HG02973 (cell line): ENCODE results near the gene ROR2.
A peak's percentile ranks its signal among the peaks of the same experiment; 100 is the strongest.

Source experiments
- ATAC-seq: cut with Tn5 transposase; IDR thresholded peaks from one replicate; pipeline ENCODE4 v1.9.1; 2021; ENCODE audit warnings: moderate library complexity; ENCODE audit not compliant: unreplicated experiment

The ROR2 gene

DNA sequence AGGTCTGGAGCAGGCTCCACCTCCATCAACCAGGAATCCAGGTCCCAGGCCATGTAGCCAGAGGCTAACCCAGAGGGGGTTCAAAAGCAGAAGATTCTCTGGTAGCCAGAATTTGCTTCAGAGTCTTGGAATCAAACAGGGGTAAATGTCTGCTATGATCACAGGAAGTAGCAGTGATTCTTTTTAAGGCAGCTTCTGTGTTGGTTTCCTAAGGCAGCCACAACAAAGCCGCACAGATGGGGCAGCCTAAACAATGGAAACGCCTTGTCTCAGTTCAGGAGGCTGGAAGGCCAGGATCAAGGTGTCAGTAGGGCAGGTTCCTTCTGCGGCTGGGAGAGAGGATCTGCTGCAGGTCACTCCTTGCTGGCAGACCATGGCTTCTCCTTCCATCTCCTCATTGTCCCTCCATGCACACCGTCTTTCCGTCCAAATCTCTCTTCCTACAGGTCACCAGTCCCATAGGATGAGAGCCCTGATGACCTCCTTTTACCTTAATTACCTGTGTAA lies 167.3 kb downstream of the ROR2 start:
- no peak for ATAC-seq

GRCh38 chr9:91781906-91782305 lies 168.1 kb downstream of the ROR2 start:
- ATAC-seq: no peak

DNA sequence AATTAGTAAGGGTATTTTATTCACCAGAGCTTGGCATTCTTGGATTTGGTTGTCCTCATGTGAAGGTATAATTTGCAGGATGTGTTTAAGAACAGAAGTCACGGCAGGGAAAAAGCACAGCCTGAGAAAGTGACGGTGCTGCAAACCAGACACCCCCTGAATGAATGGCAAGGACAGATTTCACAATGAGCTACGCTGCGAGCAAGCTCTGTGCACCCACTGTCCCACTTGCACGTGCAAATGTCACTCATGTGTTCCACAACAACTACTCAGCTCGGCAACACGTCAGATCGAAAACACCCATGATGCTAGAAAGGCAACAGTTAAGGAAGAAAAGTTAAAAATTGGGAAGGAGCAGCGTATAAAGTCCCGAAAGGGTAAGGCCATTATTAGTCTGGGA lies 168.9 kb downstream of the ROR2 start:
- no peak for ATAC-seq

DNA sequence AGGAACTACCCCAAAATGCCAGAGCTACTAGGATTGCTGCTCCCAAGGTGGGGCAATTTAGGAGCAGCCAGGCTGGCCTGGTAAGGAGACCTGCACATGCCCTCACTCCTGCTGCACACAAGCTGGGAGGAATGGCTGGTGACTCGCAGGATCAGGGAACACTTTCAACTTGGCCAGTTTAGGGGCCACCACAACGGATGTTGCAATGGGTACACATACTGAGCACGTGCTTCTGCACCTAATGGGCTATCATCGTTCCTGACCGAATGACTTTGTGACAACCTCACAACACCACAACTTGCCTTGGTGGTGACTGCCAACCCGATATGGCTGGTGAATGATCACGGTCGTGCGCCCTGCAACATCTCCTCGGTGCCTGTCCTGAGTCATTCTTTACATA lies 172.0 kb downstream of the ROR2 start:
- ATAC-seq: no peak

DNA sequence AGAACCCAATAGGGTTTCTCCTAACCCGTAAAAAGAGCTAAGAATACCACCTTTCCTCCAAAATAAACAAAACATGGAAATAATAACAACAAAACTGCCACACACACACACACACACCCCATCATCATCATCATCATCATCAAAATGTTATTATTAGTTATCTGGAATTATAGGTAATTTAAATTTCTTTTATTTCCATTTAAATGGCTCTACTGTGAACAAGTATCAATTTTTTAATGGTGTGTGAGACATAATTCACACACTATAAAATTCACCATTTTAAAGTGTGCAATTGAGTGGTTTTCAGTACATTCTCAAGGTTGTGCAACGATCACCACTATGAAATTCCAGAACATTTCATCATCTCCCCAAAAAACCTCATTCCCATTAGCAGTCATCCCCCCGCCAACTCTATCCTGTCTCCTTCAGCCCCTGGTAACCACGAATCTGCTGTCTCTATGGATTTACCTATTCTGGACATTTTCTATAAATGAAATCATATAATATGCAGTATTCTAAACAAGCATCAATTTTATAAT lies 172.7 kb downstream of the ROR2 start:
- ATAC-seq: no peak

GRCh38 chr9:91776409-91777291 lies 173.4 kb downstream of the ROR2 start:
- no peak for ATAC-seq

DNA sequence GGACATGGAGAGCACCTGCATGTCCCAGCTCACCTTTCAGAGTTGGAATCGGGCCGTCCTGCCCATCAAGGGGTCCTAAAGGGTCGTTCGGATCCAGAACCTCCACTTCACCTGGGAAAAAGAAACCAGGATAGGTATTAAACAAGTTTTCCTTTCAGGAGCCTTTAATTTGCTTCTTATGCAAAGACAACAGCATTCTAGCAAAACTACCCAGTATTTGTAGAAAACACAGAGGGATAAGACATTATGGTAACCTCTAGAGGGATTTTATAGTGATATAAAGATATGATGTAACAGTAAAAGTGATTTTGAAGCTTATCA lies 174.4 kb downstream of the ROR2 start:
- no peak for ATAC-seq

GRCh38 chr9:91775011-91775707 lies 174.9 kb downstream of the ROR2 start:
- ATAC-seq: no peak

GRCh38 chr9:91773156-91773555 lies 176.9 kb downstream of the ROR2 start:
- ATAC-seq: no peak

DNA sequence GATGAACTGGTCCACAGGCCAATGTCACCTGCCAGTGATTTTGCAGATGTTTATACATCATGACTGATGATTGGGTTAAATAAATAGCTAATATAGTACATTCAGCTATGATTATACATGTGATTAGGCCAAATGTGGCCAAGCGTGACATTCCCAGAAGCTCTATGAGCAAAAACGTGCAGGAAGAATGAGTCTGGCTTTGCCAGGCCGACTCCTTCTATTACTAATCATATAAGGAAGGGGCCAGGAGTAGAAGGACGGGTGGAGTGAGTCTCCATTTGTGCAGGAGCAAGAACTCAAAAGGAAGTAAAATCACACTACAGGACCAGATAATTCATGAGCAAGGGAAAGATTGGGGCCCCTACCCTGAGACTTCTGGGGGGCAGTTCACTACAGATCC lies 178.2 kb downstream of the ROR2 start:
- ATAC-seq: no peak

DNA sequence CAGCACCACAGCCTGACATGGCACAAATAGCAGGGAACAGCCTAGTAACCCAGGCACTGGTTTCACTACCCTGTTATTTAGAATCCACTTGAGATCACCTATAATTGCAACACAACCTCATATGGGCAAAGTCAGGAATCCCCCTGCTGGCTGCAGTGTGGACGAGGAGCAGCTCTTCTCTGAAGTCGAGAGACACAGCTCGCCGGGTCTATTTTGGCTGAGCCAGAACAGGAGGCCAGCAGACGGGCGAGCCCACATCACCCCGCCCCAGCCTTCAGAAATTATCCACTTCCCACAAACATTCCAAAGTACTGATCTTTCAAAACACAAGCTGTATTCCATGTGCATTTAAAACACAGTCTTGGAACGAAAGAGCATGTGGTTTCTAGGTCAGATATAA lies 179.0 kb downstream of the ROR2 start:
- no peak for ATAC-seq

- ATAC-seq: no peak
Observed at GRCh38 chr9:91770229-91770628, 179.8 kb downstream of the ROR2 start.

- no peak for ATAC-seq
Observed at GRCh38 chr9:91768977-91769916, 180.8 kb downstream of the ROR2 start.

DNA sequence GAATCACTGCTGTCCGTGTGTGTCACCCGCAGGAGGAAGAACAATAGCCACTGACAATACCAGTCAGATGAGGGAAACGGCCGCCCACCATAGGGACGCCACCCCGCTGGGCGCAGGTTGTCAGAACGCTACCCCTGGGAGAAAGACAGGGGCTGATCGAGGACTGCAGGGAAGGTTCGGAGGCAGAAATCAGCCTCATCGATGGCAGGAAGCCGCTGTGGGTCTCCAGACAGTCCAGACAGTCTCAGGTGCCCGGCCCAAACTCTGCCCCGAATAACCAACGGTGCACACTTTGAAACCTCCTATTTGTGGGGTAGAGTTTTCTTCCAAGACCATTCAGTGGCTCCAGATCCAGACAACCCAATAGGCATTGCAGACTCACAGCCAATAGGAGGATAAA lies 181.5 kb downstream of the ROR2 start:
- no peak for ATAC-seq

- ATAC-seq: no peak
Observed at GRCh38 chr9:91766315-91767069, 183.5 kb downstream of the ROR2 start.

DNA sequence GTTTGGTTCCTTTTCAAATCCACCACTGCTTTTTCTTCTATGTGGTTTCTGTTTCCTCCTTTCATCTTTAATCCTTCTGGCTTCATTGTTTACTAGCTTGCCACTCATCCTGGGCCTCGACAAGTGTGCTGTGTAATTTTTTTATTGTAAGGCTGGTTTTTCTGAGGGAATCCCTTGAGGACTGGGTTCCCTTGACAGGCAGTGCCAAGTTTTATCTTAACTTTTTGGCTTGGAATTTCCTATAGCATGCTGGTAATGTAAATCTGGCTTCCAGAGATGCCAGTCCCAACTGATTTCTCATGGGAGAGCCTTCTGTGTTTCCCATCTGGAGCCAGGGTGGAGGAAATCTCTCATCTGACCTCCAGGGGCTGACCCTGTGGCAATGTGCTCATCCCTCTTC lies 184.7 kb downstream of the ROR2 start:
- ATAC-seq: no peak

- no peak for ATAC-seq
Observed at GRCh38 chr9:91764661-91765060, 185.4 kb downstream of the ROR2 start.

GRCh38 chr9:91761362-91761761 lies 188.7 kb downstream of the ROR2 start:
- no peak for ATAC-seq

DNA sequence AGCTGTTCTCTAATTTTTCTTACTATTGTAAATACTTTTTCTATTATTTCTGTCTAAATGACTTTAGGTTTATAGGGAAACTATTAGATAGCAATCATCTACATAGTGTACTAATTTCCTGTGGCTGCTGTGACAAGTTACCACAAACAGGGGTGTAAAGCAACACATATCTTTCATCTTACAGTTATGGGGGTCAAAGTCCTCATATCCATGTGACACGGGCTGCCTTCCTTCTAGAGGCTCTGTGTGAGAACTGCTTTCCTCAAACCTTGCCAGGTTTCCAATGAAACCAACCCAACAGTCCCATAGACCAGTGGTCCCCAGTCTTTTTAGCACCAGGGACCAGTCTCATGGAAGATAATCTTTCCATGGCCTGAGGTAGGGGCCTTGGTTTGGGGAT lies 189.1 kb downstream of the ROR2 start:
- ATAC-seq: no peak

DNA sequence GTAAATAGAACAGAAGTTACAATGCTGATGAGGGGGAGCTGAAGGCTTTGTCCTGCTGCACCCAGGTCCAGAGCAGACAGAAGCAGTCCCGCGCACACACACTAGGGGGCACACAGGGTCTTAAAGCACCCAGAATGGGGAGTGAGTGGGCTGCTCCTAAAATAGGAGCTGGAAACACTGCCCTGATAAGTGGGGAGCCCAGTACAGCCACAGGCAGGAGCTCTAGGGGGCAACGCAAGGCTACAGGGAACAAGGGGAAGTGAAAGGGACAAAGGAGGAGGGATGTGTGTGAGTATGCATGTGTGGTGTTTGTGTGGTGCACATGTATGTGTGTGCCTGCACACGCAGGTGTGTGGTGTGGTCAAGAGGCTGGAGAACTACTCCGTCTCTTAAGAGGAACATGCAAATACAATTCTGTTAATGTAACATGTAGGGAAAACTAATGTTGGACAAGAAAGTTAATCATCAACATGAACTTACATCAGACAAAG lies 191.5 kb downstream of the ROR2 start:
- ATAC-seq: peak; percentile 55
